DMS53 treated with DMSO at 0.1 percent for 48 hours (cell line): ENCODE measurements around the gene DDX52.

Experiments
- DNase-seq: peaks from one replicate; lab custom pipeline; 2025; ENCODE audit not compliant: unreplicated experiment; lab: John Stamatoyannopoulos, UW

DDX52 gene

DNA sequence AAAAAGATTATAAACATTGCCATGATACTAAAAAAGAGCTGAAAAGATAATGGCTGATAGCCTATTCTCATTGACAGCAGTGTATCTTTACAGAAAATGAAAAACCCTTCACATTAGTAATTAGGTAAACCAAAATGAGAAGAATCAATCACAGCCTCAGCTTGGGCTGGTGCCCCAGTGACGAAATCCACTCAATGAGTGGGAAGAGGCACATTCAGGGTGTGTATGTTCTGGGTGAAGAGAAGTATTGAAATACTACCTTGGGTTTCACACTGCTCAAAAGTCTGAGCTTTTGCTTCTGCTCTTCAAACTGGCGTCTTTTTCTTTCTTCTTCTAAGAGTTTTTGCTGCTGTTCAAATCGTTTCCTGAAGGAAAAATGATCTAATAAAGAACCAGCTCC is 58.2 kb downstream of the DDX52 start:
- no peak for DNase-seq

GRCh38 chr17:37576281-37576680 is 67.0 kb downstream of the DDX52 start:
- DNase-seq, result no peak

GRCh38 chr17:37574427-37574826 is 68.8 kb downstream of the DDX52 start:
- no peak for DNase-seq

- no peak for DNase-seq
Observed at GRCh38 chr17:37571674-37572073, 71.6 kb downstream of the DDX52 start.

- DNase-seq, result peak; percentile 48
Observed at GRCh38 chr17:37570527-37571093, 72.6 kb downstream of the DDX52 start.

DNA sequence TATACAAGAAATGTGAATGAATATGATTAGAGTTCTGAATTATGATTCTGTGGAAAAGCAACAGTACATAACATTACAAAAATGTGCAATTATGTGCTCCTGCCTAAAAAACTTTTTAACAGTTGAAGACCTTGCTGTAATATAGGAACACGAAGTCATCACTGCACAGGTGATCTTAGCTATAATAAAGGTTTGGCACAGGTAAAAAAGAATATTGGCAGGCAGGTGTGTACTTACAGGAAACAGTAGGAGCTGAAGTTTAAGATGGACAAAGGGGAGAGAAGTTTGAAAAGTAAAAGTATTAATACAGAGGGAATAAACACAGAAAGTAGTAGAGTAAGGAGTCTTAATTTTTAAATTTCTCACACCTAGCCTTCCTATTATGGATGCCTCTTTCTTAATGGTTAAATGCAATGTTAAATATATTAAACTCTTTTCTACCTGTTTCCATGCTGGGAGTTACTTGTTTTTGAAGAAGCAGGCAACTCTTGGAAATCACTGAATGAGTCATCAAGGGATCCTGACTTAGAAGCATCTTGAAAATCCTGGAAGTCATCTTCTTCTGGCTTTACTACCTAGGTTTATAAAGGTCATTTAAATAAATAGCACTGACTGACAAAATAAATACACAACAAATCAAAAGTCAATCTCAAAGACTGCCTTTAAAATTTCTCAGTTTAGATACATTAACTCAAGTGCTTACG is 74.7 kb downstream of the DDX52 start:
- no peak for DNase-seq

GRCh38 chr17:37567538-37567937 is 75.7 kb downstream of the DDX52 start:
- DNase-seq, result no peak

DNA sequence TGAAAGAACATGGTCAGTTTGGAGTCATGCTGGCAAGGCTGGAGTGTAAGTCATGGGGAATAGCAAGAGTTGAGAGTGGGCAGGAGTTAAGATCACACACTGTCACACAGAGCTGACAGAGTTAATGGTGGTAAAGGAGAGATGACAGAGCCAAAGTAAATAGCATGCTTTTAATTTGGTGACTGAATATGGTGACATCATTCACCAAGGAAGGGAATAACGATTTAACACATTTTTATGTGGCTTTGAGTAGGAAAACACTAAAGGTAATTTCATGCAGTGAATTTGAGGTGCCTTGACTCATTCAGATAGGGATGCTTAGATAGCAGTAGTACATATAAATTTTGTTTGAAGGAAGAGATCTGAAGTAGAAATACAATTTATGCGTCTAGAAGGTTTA is 76.1 kb downstream of the DDX52 start:
- no peak for DNase-seq

- no peak for DNase-seq
Observed at GRCh38 chr17:37564252-37564651, 79.0 kb downstream of the DDX52 start.

DNA sequence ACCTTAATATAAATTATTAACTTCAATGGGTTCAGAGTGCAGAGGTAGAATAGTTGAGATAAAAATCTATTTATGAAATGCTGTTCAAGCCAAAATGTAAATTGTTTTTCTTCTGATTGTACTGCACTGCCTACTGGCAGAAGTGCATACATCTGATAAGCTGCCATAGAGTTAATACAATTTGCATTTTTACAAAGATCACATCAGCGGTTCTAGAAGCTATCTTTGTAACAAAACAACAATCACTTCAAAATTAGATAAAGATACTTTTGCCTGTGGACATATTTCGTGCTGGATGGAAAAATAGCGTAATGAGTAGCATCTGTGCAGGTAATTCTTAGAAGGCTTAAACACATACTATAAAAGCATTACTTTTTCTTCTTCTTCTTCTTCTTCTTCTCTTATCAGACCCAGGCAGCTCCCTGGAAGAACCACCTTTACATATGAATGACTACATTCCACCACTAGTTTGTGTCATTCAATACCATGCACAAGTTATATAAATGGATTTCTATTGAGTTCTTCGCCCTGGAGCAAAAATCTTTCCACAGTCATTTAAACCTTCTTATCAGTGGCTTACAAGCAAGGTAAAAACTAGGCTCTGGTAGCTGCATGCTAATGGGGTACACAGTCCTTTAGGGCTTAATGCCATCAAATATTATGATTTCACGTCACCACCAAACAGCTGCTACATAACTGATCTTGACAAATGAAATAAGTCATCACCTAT is 81.1 kb downstream of the DDX52 start:
- no peak for DNase-seq
